ENCODE results near the gene RGL1.

The RGL1 gene

DNA sequence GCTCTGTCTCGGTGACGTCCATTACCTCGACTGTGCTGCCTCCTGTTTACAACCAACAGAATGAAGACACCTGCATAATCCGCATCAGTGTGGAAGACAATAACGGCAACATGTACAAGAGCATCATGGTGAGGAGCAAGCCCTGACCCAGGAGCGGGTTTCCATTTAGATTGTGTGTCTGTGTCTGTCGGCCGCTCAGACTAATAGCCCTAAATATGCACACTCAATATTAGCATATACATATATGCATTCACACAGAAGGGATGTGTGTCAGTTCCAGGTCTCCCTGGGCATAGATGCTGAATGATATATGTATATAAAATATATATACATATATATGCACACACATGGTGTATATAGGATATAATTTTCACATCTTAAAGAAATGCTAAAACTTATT, 111.7 kb downstream of the RGL1 start:
- no peaks in the 10 kb centered on the region for H3K9me3 ChIP-seq

DNA sequence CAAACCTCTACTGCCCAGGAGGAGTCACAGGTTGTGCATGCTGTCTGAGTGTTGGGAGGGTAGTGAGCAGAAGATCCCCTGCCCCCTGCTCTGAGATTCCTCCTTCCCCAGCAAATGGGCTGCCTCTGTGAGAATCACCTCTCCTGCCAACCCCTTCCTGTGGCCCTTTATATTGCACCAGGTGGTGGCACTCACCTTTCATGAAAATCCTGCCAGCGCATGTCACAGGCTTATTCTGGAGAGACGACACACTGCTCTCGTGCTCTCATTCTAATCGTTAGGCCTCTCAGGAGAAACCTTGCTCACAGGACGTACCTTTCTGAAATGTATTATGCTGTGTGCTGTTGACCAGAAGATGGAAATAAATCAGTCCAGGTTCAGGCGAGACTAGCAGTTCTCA, 113.7 kb downstream of the RGL1 start:
- peaks cover 11 to 59% (median 48%) of the 10 kb centered on the region in 3 donors for H3K36me3 ChIP-seq
- H3K4me1 ChIP-seq = peaks cover 0 to 7% (median 7%) of the 10 kb centered on the region in 4 donors
- no peak for DNase-seq
- no peaks in the 10 kb centered on the region for H3K27me3 ChIP-seq
- TF ChIP-seq, protein P1, sequence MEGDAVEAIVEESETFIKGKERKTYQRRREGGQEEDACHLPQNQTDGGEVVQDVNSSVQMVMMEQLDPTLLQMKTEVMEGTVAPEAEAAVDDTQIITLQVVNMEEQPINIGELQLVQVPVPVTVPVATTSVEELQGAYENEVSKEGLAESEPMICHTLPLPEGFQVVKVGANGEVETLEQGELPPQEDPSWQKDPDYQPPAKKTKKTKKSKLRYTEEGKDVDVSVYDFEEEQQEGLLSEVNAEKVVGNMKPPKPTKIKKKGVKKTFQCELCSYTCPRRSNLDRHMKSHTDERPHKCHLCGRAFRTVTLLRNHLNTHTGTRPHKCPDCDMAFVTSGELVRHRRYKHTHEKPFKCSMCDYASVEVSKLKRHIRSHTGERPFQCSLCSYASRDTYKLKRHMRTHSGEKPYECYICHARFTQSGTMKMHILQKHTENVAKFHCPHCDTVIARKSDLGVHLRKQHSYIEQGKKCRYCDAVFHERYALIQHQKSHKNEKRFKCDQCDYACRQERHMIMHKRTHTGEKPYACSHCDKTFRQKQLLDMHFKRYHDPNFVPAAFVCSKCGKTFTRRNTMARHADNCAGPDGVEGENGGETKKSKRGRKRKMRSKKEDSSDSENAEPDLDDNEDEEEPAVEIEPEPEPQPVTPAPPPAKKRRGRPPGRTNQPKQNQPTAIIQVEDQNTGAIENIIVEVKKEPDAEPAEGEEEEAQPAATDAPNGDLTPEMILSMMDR (IDR thresholded peaks at IDR 0.05) = no peak
- intact Hi-C loops (cut with DNase I; ENCODE audit: low total_unique reads) = loop anchor here (5.0 kb wide), 1 partner anchor 266 kb away; the partner anchor contains the start of gene APOBEC4
- H3K27ac ChIP-seq = no peak overlapping the region
- no peak overlapping the region for H3K4me3 ChIP-seq
- no peaks in the 10 kb centered on the region for H3K9me3 ChIP-seq

More for the DNA sequence above, 111.7 kb downstream of the RGL1 start:
- TF ChIP-seq, protein P1 (IDR thresholded peaks at IDR 0.05) = no peak
- Histone ChIP-seq H3K27ac (no peak overlapping the region), H3K27me3 (no peaks in the 10 kb centered on the region), H3K4me1 (peaks cover 0 to 7% (median 7%) of the 10 kb centered on the region in 4 donors), H3K36me3 (peaks cover 0 to 49% (median 36%) of the 10 kb centered on the region in 3 donors), H3K4me3 (no peak overlapping the region)
- DNase-seq = no peak
- intact Hi-C loops (cut with DNase I; ENCODE audit: low total_unique reads) = loop anchor here (5.0 kb wide), 1 partner anchor 264 kb away; the partner anchor contains the start of gene APOBEC4

DNA sequence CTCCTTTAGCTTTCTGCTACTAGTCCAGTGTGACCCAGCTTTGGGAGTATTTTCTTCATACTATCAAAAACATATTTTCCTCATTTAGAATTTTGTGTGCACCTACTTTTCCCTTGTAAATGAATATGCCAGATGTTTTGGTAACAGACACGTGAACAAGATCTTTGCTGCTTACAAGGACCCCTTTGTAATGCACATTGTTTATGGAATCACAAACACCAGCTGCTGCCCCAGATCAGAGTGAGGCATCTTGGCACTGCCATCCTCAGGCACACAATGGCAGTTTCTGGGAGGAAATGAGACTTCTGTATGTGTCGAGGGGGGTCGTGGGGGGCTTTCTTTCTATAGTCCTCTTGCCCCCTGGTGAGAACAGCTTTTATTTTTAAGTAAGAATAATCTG, 115.7 kb downstream of the RGL1 start:
- Histone ChIP-seq H3K4me3 (no peak overlapping the region), H3K9me3 (no peaks in the 10 kb centered on the region), H3K27me3 (no peaks in the 10 kb centered on the region), H3K27ac (no peak overlapping the region), H3K36me3 (peaks cover 11 to 59% (median 56%) of the 10 kb centered on the region in 3 donors), H3K4me1 (peaks cover 0 to 7% (median 4%) of the 10 kb centered on the region in 4 donors)
- intact Hi-C loops (cut with DNase I; ENCODE audit: low total_unique reads) = no loop called here
- no peak for DNase-seq
- TF ChIP-seq, protein P1 (IDR thresholded peaks at IDR 0.05) = no peak

DNA sequence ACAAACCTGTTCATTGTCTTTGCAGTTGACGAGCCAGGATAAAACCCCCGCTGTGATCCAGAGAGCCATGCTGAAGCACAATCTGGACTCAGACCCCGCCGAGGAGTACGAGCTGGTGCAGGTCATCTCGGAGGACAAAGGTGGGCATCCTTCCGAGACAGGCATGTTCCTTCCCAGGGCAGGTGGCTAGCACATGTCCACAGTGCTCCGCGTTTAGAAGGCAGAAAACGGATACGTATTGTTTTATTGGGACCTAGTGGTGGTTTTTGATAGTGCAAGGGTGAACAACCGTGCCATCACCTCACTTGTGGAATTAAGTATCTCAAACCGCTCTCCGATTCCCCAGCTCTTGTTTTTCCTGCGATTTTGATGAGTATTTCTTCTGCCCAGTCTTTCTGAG, 117.3 kb downstream of the RGL1 start:
- Histone ChIP-seq H3K27me3 (no peaks in the 10 kb centered on the region), H3K4me3 (no peak overlapping the region), H3K36me3 (peaks cover 11 to 72% (median 46%) of the 10 kb centered on the region in 3 donors), H3K4me1 (no peaks in the 10 kb centered on the region), H3K27ac (no peak overlapping the region), H3K9me3 (no peaks in the 10 kb centered on the region)
- TF ChIP-seq, protein P1 (IDR thresholded peaks at IDR 0.05) = no peak
- intact Hi-C loops (cut with DNase I; ENCODE audit: low total_unique reads) = no loop called here
- DNase-seq = no peak

DNA sequence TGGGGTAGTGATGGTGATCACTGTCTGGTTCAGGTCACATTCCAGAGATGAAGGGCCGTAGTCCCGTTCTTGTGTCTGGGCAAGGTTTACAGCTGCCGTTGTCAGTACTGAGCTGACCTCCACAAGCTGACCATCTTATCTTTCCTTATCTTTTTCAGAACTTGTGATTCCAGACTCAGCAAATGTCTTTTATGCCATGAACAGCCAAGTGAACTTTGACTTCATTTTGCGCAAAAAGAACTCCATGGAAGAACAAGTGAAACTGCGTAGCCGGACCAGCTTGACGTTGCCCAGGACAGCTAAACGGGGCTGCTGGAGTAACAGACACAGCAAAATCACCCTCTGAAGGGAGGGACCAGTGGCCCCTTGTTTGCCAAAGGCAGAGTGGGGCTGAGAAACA, 121.0 kb downstream of the RGL1 start:
- DNase-seq = no peak
- intact Hi-C loops (cut with DNase I; ENCODE audit: low total_unique reads) = no loop called here
- H3K27ac ChIP-seq = no peak overlapping the region
- H3K4me3 ChIP-seq = no peak overlapping the region
- TF ChIP-seq, protein P1 (IDR thresholded peaks at IDR 0.05) = no peak
- H3K27me3 ChIP-seq = no peaks in the 10 kb centered on the region
- H3K4me1 ChIP-seq = no peaks in the 10 kb centered on the region
- H3K9me3 ChIP-seq = no peaks in the 10 kb centered on the region
- peaks cover 11 to 41% (median 30%) of the 10 kb centered on the region in 3 donors for H3K36me3 ChIP-seq

DNA sequence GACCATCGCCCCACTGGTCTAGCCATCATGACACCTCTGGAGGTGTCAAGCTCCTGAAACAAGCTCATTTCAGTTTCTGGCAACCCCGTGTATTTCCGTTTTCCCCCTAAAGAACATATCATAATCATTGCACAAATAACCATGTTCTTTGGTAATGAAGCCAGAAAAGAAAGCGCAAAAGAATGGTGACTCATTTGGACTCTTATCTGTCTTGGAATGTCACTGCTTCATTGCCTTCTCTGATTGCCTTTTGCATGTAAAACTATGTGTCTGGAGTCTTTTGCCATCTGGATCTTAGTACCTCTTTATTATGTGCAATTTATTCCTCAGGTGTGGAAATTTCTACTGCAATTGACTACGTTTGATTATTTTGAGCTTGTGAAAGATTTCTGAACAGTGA, 122.1 kb downstream of the RGL1 start:
- no peak for DNase-seq
- no peak overlapping the region for H3K27ac ChIP-seq

More for the DNA sequence above, 122.1 kb downstream of the RGL1 start:
- TF ChIP-seq, protein P1 (IDR thresholded peaks at IDR 0.05) = no peak
- Histone ChIP-seq H3K36me3 (peaks cover 11 to 38% (median 23%) of the 10 kb centered on the region in 3 donors), H3K4me3 (no peak overlapping the region), H3K9me3 (no peaks in the 10 kb centered on the region), H3K27me3 (no peaks in the 10 kb centered on the region), H3K4me1 (peaks cover 0 to 2% (median under 1%) of the 10 kb centered on the region in 4 donors)
- intact Hi-C loops (cut with DNase I; ENCODE audit: low total_unique reads) = no loop called here

Measured in tibial artery (tissue), 4 donors.